PC-3 (cell line): ENCODE data around the gene CSNK2A1. TPM values are rescaled to one million over a fixed set of nuclear protein-coding genes. Genes with fewer than 3 reads are reported as not detected.

ENCODE experiments used
- ATAC-seq: fragments of 200-7000 bp; cut with Tn5 transposase; 2 replicates; pipeline ENCODE4 v1.9.1; 2020; ENCODE audit warnings: mild to moderate bottlenecking, moderate library complexity
- BruUV-seq: library from RNA; stranded (reverse); fragments of 400-500 nt; replicated peaks from 2 replicates; lab custom pipeline; 2021; lab: Mats Ljungman, UMichigan
- CTCF ChIA-PET: fragments of 300-600 bp; sonication (Branson Sonifier 250); formaldehyde crosslinking; loops from one replicate; lab custom pipeline; 2022; ENCODE audit warnings: antibody characterized with exemption; lab: Charles Lee
- POLR2A ChIA-PET: fragments of 300-600 bp; sonication (Branson Sonifier 250); formaldehyde crosslinking; loops from one replicate; lab custom pipeline; 2022; ENCODE audit warnings: antibody characterized with exemption; ENCODE audit not compliant: unreplicated experiment; lab: Charles Lee
- DNase-seq: peaks from one replicate; pipeline ENCODE4 v3.0.0-alpha.2; 2015
- H2AFZ ChIP-seq: fragments of 300-600 bp; sonication (generic); 2 replicates; pipeline ENCODE4 v1.6.0; 2016; ENCODE audit warnings: antibody characterized with exemption, low read length
- H3F3A ChIP-seq: fragments of 300-600 bp; sonication (generic); one replicate; pipeline ENCODE4 v1.6.0; 2017; ENCODE audit warnings: antibody characterized with exemption, low read length, control low read depth, mild to moderate bottlenecking; ENCODE audit not compliant: unreplicated experiment
- H3K27ac ChIP-seq: fragments of 300-600 bp; sonication (generic); 2 replicates; pipeline ENCODE4 v1.5.1; 2016; ENCODE audit warnings: mild to moderate bottlenecking, low read length
- H3K27me3 ChIP-seq: fragments of 300-600 bp; sonication (generic); 2 replicates; pipeline ENCODE4 v1.6.1; 2016; ENCODE audit warnings: low read length, mixed read lengths
- H3K36me3 ChIP-seq: fragments of 300-600 bp; sonication (generic); 2 replicates; pipeline ENCODE4 v1.6.1; 2016; ENCODE audit warnings: low read depth, mixed run types, low read length, mixed read lengths
- H3K4me1 ChIP-seq: fragments of 300-600 bp; sonication (generic); 2 replicates; pipeline ENCODE4 v1.5.1; 2016; ENCODE audit warnings: low read length; ENCODE audit not compliant: insufficient read depth
- H3K4me2 ChIP-seq: fragments of 300-600 bp; sonication (generic); 2 replicates; pipeline ENCODE4 v1.6.0; 2016; ENCODE audit warnings: low read length
- H3K4me3 ChIP-seq: fragments of 300-600 bp; sonication (generic); 2 replicates; pipeline ENCODE4 v1.5.1; 2016; ENCODE audit warnings: mild to moderate bottlenecking, low read length, mixed read lengths
- H3K79me2 ChIP-seq: fragments of 300-600 bp; sonication (generic); 2 replicates; pipeline ENCODE4 v1.6.1; 2017; ENCODE audit warnings: low read length, mixed read lengths
- H3K9ac ChIP-seq: fragments of 300-600 bp; sonication (generic); 2 replicates; pipeline ENCODE4 v1.6.0; 2016; ENCODE audit warnings: mild to moderate bottlenecking, low read length
- H3K9me2 ChIP-seq: fragments of 300-600 bp; sonication (generic); replicated peaks from 2 replicates; pipeline ENCODE4 v1.6.1; 2016; ENCODE audit warnings: mixed run types, low read length, mixed read lengths
- H3K9me3 ChIP-seq: fragments of 300-600 bp; sonication (generic); 2 replicates; pipeline ENCODE4 v1.6.1; 2016; ENCODE audit warnings: low read length, mixed read lengths
- H4K20me1 ChIP-seq: fragments of 300-600 bp; sonication (generic); 2 replicates; pipeline ENCODE4 v1.6.1; 2016; ENCODE audit warnings: low read length, mixed read lengths
- EZH2 ChIP-seq: fragments of 300-600 bp; sonication (generic); IDR thresholded peaks from one replicate; pipeline ENCODE4 v1.6.1; 2017; ENCODE audit warnings: antibody characterized with exemption, mild to moderate bottlenecking, low read length; ENCODE audit not compliant: unreplicated experiment
- EZH2phosphoT487 ChIP-seq: fragments of 300-600 bp; sonication (generic); IDR thresholded peaks from 2 replicates; pipeline ENCODE4 v1.6.1; 2018; ENCODE audit warnings: mild to moderate bottlenecking, antibody characterized with exemption, low read length, borderline replicate concordance
- intact Hi-C: fragments of 100-400 bp; cut with micrococcal nuclease; formaldehyde crosslinking; loops from 2 replicates; pipeline ENCODE4 v1.9.0; 2023
- total RNA-seq: library from RNA; depleted of rRNA; stranded (reverse); fragments of >200 nt; gene quantifications from 2 replicates; pipeline ENCODE4 v1.2.3, GENCODE V29; 2014
- TF ChIP-seq, protein P1 (sequence below): fragments of 300-600 bp; sonication (generic); conservative IDR thresholded peaks from 2 replicates; pipeline ENCODE4 v1.5.1; 2017; ENCODE audit warnings: antibody characterized with exemption, low read depth, mild to moderate bottlenecking, low read length

CSNK2A1 gene
- total RNA-seq, 1 experiment from 2014 or later: 161 TPM

DNA sequence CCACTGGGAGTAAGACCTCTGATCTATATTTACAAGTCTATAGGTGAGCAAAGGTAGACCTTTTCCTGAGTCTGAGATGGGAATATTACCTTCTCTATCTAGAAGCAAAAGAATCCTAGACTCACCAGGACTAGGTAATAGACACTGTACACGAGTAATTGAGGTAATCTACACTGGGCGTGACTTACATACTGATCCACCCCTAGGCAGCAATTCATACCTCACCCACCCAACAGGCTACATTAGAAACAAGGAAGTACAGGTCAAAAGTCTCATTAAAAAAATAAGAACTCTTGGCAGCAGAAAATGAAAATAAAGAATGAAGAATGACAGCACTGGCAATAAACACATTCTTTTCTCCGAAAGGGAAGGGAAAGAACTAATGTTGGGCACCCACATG lies 7.6 kb downstream of the CSNK2A1 start:
- Histone ChIP-seq H3K4me2 (0 out of 2 replicates have a peak overlapping the region, but pooled peaks have one; percentile 2), H3K9me2 (no peaks in the 10 kb centered on the region), H3K27me3 (no peaks in the 10 kb centered on the region), H2AFZ (no peak overlapping the region), H3K36me3 (peaks cover 22% of the 10 kb centered on the region), H3K9ac (no peak overlapping the region), H3K4me1 (0 out of 2 replicates have a peak, but pooled peaks cover 20% of the 10 kb centered on the region), H3K79me2 (peaks cover 100% of the 10 kb centered on the region), H3K27ac (no peak overlapping the region), H3K4me3 (no peak overlapping the region), H4K20me1 (peaks cover 92% of the 10 kb centered on the region), H3K9me3 (peaks cover 6% of the 10 kb centered on the region; the same call in 1 of the 2 replicates), H3F3A (no peaks in the 10 kb centered on the region)
- ChIA-PET CTCF (no interaction called here), POLR2A (no interaction called here)
- peak; percentile 51 for ATAC-seq
- intact Hi-C loops: no loop called here
- no peak for DNase-seq
- TF ChIP-seq EZH2 (no peak), EZH2phosphoT487 (no peak)
- TF ChIP-seq, protein P1, sequence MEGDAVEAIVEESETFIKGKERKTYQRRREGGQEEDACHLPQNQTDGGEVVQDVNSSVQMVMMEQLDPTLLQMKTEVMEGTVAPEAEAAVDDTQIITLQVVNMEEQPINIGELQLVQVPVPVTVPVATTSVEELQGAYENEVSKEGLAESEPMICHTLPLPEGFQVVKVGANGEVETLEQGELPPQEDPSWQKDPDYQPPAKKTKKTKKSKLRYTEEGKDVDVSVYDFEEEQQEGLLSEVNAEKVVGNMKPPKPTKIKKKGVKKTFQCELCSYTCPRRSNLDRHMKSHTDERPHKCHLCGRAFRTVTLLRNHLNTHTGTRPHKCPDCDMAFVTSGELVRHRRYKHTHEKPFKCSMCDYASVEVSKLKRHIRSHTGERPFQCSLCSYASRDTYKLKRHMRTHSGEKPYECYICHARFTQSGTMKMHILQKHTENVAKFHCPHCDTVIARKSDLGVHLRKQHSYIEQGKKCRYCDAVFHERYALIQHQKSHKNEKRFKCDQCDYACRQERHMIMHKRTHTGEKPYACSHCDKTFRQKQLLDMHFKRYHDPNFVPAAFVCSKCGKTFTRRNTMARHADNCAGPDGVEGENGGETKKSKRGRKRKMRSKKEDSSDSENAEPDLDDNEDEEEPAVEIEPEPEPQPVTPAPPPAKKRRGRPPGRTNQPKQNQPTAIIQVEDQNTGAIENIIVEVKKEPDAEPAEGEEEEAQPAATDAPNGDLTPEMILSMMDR: no peak
- no TSS peak for BruUV-seq

DNA sequence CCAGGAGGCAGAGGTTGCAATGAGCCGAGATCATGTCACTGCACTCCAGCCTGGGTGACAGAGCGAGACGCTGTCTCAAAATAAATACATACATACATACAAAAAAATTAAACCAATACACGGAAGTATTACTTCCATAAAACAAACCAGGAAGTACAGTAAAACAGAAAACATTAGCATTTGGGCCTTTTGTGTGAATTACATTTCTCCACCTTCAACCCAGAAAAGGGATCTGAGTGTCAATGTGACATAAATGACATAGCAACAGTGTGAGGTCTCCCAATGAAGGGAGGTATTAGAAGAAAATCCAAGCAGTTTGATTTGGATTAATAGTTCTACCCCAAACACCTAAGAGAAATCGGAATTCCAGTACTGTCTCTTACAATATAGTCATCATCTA lies 10.1 kb downstream of the CSNK2A1 start:
- peaks cover 31% of the 10 kb centered on the region for H3K4me1 ChIP-seq
- H3K4me2 ChIP-seq: no peak overlapping the region
- ATAC-seq: no peak
- H2AFZ ChIP-seq: no peak overlapping the region
- no peak for TF ChIP-seq EZH2
- TF ChIP-seq, protein P1: no peak
- TF ChIP-seq EZH2phosphoT487: no peak
- intact Hi-C loops: no loop called here
- ChIA-PET CTCF (no interaction called here), POLR2A (no interaction called here)
- H3K9me3 ChIP-seq: no peaks in the 10 kb centered on the region
- no peak overlapping the region for H3K9ac ChIP-seq
- no peaks in the 10 kb centered on the region for H3F3A ChIP-seq
- peaks cover 100% of the 10 kb centered on the region for H3K79me2 ChIP-seq
- no peak for DNase-seq
- no peak overlapping the region for H3K27ac ChIP-seq
- H3K36me3 ChIP-seq: peaks cover 13% of the 10 kb centered on the region; the same call in 1 of the 2 replicates
- H4K20me1 ChIP-seq: peaks cover 91% of the 10 kb centered on the region
- no peaks in the 10 kb centered on the region for H3K9me2 ChIP-seq
- H3K4me3 ChIP-seq: no peak overlapping the region
- no peaks in the 10 kb centered on the region for H3K27me3 ChIP-seq
- no TSS peak for BruUV-seq

DNA sequence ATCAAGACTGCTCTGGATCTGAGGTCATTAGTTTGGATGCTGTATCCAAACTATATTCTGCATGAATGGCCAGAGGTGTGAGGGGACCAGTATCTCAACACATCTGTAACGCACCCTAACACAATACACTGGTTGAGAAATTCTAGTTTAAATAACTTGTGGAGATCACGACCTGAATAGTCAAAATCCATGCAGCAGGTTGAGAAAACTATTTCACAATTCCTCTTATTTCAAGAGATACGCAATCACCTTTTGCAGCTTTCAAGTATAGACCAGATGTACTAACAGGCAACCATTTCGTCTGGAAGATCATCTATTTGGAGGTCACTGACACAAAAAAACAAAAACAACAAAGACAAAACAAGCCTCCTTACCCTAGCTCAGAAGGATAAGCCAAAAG lies 11.1 kb downstream of the CSNK2A1 start:
- Histone ChIP-seq H3K9me2 (no peaks in the 10 kb centered on the region), H3K9me3 (no peaks in the 10 kb centered on the region), H4K20me1 (peaks cover 91% of the 10 kb centered on the region), H3K36me3 (peaks cover 20% of the 10 kb centered on the region), H3K4me1 (peaks cover 31% of the 10 kb centered on the region), H3K9ac (no peak overlapping the region), H3K27ac (no peak overlapping the region), H3K79me2 (peaks cover 100% of the 10 kb centered on the region), H3K27me3 (no peaks in the 10 kb centered on the region), H3K4me3 (no peak overlapping the region), H3K4me2 (no peak overlapping the region), H3F3A (no peaks in the 10 kb centered on the region), H2AFZ (no peak overlapping the region)
- ChIA-PET CTCF (no interaction called here), POLR2A (no interaction called here)
- DNase-seq (no peak), ATAC-seq (no peak)
- intact Hi-C loops: no loop called here
- BruUV-seq: no TSS peak
- TF ChIP-seq EZH2phosphoT487 (no peak), EZH2 (no peak)
- TF ChIP-seq, protein P1: no peak
